ENCODE data around the gene VWF. TPM values are rescaled to one million over a fixed set of nuclear protein-coding genes. Genes with fewer than 3 reads are reported as not detected.

The VWF gene
- total RNA-seq, 1 experiment from 2014 or later: not detected

DNA sequence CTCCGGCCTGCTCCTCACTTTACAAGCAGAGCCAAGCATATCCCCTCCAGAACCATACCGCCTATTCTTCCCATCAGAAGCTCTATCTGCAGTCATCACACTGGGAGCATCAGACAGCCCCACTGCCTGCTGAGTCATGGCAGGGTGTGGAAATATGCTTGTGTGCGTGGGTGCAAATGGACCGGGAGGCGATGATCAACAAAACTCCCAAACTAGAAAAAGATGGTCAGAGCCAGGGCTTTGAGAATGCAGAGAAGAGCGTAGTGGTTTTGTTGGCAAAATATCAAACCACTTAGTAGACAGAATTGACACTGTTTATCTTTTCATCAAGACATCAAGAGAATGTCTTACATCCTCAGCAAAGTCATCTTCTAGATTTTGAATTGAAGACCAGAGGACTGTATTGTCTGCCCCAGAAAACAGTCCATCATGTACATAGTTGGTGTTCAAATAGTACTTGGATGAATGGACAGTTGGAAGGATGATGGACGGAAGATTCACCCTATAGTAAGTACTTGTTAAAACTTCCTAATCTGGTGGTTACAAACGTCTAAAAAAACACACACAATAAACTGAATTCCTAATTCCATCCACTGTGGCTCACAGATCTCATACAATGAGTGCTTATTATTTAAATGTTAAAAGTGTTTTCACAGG is 54.9 kb downstream of the VWF start:
- ATAC-seq (no peak), DNase-seq (no peak)
- ChIA-PET POLR2A (ENCODE audit: unreplicated experiment) (no interaction called here), CTCF (no interaction called here)
- no peak overlapping the region for H3K4me3 ChIP-seq (ENCODE audit: low read length)
- no peaks in the 10 kb centered on the region for H3K79me2 ChIP-seq (ENCODE audit: low read length)
- H3K9me2 ChIP-seq (replicated peaks; ENCODE audit: low read length): no peaks in the 10 kb centered on the region
- H3K9me3 ChIP-seq (ENCODE audit: low read length): no peaks in the 10 kb centered on the region
- H3K27ac ChIP-seq (ENCODE audit: low read length): no peak overlapping the region
- peaks cover 9% of the 10 kb centered on the region; the same call in 1 of the 2 replicates for H3K4me1 ChIP-seq (ENCODE audit: insufficient read depth, low read length)
- H3K9ac ChIP-seq (ENCODE audit: low read length): no peak overlapping the region
- H3K4me2 ChIP-seq (ENCODE audit: low read length): no peak overlapping the region
- no peaks in the 10 kb centered on the region for H3K36me3 ChIP-seq (ENCODE audit: low read depth, low read length)
- H2AFZ ChIP-seq (ENCODE audit: low read length): no peak overlapping the region
- BruUV-seq (replicated peaks): no TSS peak
- H4K20me1 ChIP-seq (ENCODE audit: low read length): no peaks in the 10 kb centered on the region
- no peak for TF ChIP-seq EZH2phosphoT487 (IDR thresholded peaks at IDR 0.05; ENCODE audit: borderline replicate concordance, low read length)
- no peak for TF ChIP-seq EZH2 (IDR thresholded peaks at IDR 0.05; ENCODE audit: low read length, unreplicated experiment)
- TF ChIP-seq, protein P1, sequence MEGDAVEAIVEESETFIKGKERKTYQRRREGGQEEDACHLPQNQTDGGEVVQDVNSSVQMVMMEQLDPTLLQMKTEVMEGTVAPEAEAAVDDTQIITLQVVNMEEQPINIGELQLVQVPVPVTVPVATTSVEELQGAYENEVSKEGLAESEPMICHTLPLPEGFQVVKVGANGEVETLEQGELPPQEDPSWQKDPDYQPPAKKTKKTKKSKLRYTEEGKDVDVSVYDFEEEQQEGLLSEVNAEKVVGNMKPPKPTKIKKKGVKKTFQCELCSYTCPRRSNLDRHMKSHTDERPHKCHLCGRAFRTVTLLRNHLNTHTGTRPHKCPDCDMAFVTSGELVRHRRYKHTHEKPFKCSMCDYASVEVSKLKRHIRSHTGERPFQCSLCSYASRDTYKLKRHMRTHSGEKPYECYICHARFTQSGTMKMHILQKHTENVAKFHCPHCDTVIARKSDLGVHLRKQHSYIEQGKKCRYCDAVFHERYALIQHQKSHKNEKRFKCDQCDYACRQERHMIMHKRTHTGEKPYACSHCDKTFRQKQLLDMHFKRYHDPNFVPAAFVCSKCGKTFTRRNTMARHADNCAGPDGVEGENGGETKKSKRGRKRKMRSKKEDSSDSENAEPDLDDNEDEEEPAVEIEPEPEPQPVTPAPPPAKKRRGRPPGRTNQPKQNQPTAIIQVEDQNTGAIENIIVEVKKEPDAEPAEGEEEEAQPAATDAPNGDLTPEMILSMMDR (conservative IDR thresholded peaks at IDR 0.05; ENCODE audit: low read depth, low read length): no peak
- intact Hi-C loops (cut with micrococcal nuclease): loop anchor here (5.0 kb wide), 1 partner anchor 113 kb away; no protein-coding TSS in a partner anchor
- H3F3A ChIP-seq (ENCODE audit: low read length, unreplicated experiment): no peaks in the 10 kb centered on the region
- no peaks in the 10 kb centered on the region for H3K27me3 ChIP-seq (ENCODE audit: low read length)

DNA sequence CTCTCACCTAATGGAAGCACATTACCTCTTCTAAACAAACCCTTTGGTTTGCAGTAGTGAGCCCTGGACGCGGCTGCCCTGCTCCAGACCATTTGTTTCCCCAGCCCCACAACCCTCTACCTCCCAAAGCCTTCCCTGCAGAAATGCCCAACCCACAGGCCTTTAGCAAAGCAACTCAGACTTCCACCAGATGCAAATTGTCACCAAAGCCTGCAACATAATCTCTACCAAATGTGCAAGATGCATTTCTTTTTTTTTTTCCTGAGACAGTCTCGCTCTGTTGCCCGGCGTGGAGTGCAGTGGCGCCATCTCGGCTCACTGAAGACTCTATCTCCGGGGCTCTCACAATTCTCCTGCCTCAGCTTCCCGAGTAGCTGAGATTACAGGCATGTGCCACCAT is 56.2 kb downstream of the VWF start:
- Histone ChIP-seq H3K9ac (ENCODE audit: low read length) (no peak overlapping the region), H3K9me2 (replicated peaks; ENCODE audit: low read length) (no peaks in the 10 kb centered on the region), H3K79me2 (ENCODE audit: low read length) (no peaks in the 10 kb centered on the region), H3K4me3 (ENCODE audit: low read length) (no peak overlapping the region), H3K9me3 (ENCODE audit: low read length) (no peaks in the 10 kb centered on the region), H3K27me3 (ENCODE audit: low read length) (no peaks in the 10 kb centered on the region), H3K4me1 (ENCODE audit: insufficient read depth, low read length) (peaks cover 9% of the 10 kb centered on the region; the same call in 1 of the 2 replicates), H3K4me2 (ENCODE audit: low read length) (no peak overlapping the region), H3K27ac (ENCODE audit: low read length) (no peak overlapping the region), H3F3A (ENCODE audit: low read length, unreplicated experiment) (no peaks in the 10 kb centered on the region), H4K20me1 (ENCODE audit: low read length) (no peaks in the 10 kb centered on the region), H2AFZ (ENCODE audit: low read length) (no peak overlapping the region), H3K36me3 (ENCODE audit: low read depth, low read length) (no peaks in the 10 kb centered on the region)
- POLR2A ChIA-PET (ENCODE audit: unreplicated experiment): no interaction called here
- ATAC-seq (no peak), DNase-seq (no peak)
- intact Hi-C loops (cut with micrococcal nuclease): loop anchor here (5.0 kb wide), 1 partner anchor 114 kb away; no protein-coding TSS in a partner anchor
- no TSS peak for BruUV-seq (replicated peaks)
- no peak for TF ChIP-seq EZH2 (IDR thresholded peaks at IDR 0.05; ENCODE audit: low read length, unreplicated experiment)
- TF ChIP-seq EZH2phosphoT487 (IDR thresholded peaks at IDR 0.05; ENCODE audit: borderline replicate concordance, low read length): no peak
- TF ChIP-seq, protein P1 (conservative IDR thresholded peaks at IDR 0.05; ENCODE audit: low read depth, low read length): no peak
- CTCF ChIA-PET: interaction anchor here (0.5 kb wide), 1 partner anchor 128 kb away, joined by 3 read pairs; no protein-coding TSS in a partner anchor

All from PC-3 (cell line).